GM06990 (cell line): ENCODE data around the gene CACFD1.

Source experiments
- DNase-seq: peaks from one replicate; pipeline ENCODE4 v3.0.0-alpha.2; 2011; ENCODE audit not compliant: insufficient read length; ENCODE audit errors: extremely low read depth
- H3K27me3 ChIP-seq: replicated peaks from 2 replicates; pipeline ENCODE4 v1.6.0; 2011; ENCODE audit warnings: low read length; ENCODE audit not compliant: control insufficient read depth, insufficient read depth
- H3K36me3 ChIP-seq: 2 replicates; pipeline ENCODE4 v1.5.1; 2011; ENCODE audit warnings: low read length; ENCODE audit not compliant: control insufficient read depth, insufficient read depth
- H3K4me3 ChIP-seq: replicated peaks from 2 replicates; pipeline ENCODE4 v1.5.1; 2011; ENCODE audit warnings: low read depth, mild to moderate bottlenecking, control low read depth, low read length
- CTCF ChIP-seq: IDR thresholded peaks from 2 replicates; pipeline ENCODE4 v1.5.1; 2011; ENCODE audit warnings: low read length, control low read depth, mild to moderate bottlenecking, inconsistent platforms; ENCODE audit not compliant: insufficient read depth, poor library complexity, severe bottlenecking

The CACFD1 gene

GRCh38 chr9:133502112-133502511, 42.3 kb downstream of the CACFD1 start:
- H3K36me3 ChIP-seq: no peaks in the 10 kb centered on the region
- H3K27me3 ChIP-seq: peaks cover 2% of the 10 kb centered on the region; the same call in 1 of the 2 replicates
- no peak for TF ChIP-seq CTCF
- DNase-seq: no peak
- no peak overlapping the region for H3K4me3 ChIP-seq

DNA sequence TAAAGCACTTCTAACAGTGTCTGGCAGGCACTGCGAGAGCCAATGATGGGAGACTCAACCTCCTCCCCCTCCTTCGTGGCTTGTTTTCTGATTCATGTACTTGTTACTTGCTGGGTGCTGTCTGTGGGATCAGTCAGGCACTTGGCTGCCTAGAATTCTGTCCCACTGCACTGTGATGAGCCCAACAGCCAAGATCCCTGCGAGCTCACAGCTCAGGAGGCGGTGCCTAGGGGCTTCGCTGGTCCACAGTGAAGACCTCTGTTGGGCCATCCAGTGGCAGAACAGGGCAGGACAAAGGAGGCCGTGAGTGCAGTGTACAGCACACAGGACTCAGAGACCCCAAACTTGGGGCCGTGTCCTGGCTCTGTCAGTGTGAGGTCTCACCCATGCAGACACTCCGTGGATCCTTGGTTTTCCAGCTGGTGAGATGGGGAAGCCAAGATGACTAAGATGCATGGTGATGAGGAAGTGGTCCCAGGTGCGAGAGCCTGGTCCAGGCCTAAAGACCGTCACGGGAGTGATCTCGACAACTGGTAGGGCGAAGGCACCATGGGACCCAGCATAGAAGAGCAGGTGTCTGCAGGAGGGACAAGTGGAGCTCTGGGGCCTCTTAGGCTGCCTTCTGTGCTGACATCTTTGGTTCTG, 45.5 kb downstream of the CACFD1 start:
- H3K4me3 ChIP-seq: no peak overlapping the region
- DNase-seq: no peak
- no peak for TF ChIP-seq CTCF
- H3K27me3 ChIP-seq: peaks cover 4% of the 10 kb centered on the region; the same call in 1 of the 2 replicates
- H3K36me3 ChIP-seq: no peaks in the 10 kb centered on the region

DNA sequence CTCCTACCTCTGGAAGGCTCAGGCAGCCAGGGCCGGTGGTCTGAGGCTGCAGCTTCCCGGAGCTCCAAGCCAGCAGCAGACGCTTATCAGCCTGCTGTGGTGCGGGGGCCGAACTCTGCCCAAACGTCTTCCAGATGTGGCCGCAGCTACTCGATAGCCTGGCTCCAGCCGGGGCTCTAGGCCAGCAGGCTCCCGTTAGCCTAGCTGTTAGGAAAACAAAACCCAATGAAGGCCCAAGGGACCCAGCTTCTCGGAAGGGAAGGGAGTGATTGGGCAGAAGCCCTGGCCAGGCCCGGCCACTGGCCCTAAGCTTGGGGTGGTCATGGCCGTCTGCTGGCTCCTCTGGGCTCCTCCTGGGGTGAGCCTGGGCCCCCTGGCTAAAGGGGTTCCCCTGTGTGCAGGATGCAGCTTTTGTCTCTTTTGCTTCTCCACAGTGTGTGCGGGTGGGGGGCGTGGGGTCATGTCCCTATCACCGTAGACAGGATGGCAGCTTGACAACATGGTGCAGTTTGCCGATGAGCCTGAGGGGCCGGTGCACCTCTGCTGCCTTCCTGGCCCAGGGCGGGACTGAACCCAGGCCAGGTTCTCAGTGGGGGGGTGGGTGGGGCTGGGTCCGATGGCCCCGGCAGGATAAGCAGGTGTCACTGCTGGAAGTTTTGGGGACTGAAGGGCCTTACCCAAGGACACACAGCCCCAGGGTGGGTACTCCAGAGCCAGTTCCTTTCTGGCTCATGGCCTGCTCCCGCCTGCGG, 46.3 kb downstream of the CACFD1 start:
- no peaks in the 10 kb centered on the region for H3K36me3 ChIP-seq
- DNase-seq: no peak

DNA sequence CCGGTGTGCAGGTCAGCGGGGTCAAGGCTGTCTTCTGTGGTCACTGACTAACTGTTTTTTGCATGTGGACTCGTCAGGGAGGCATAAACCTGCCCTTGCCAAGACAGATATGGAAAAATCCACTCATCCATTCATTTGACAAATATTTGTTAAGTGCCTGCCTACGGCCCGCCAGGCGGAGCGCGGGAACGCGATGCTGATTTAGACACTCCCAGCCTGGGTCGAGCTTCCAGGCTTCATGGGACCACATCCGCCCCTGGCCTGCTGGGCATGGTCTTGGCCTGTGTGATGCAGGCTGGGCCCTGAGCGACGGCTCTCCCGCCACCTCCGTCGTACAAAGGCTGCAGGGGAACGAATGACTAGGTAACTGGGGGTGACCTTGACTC, 46.9 kb downstream of the CACFD1 start:
- Histone ChIP-seq H3K27me3 (peaks cover 4% of the 10 kb centered on the region; the same call in 1 of the 2 replicates), H3K36me3 (no peaks in the 10 kb centered on the region), H3K4me3 (no peak overlapping the region)
- no peak for DNase-seq
- TF ChIP-seq CTCF: no peak

More for the DNA sequence above, 46.3 kb downstream of the CACFD1 start:
- H3K4me3 ChIP-seq: no peak overlapping the region
- no peak for TF ChIP-seq CTCF
- H3K27me3 ChIP-seq: peaks cover 4% of the 10 kb centered on the region; the same call in 1 of the 2 replicates

DNA sequence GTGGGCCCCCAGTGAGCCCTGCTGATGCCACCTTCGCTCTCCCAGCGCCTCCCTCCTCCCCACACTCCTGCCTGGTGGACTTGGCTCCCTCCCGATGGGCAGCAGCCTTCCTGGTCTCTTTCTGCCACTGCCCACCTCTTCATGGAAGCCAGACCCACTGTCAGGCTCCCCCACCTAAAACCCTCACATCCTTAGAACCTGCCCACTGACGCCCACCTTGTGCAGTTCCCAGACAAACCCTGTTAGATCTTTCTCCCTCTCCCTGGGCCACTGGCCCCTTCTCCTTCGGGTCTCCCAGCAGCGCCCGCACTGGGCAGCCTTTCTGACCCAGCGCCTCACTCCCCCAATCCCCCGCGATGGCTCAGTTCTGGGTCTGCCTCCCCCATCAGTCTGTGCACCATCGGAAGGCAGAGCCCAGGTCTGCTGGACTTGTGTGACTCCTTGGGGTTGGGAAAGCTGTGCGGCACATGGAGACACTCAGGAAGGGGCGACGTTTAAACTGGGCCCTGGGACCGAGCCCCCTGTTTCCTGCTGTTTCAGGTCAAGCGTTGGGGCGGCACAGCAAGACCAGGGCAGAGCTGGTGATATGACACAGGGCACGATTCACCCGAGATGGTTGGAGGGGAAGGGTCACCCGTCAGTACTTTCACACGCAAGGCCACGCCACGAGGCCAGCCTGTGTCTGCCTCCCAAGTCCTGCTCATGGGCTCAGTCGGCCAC, 47.6 kb downstream of the CACFD1 start:
- no peak overlapping the region for H3K4me3 ChIP-seq
- no peak for TF ChIP-seq CTCF
- no peak for DNase-seq
- no peaks in the 10 kb centered on the region for H3K36me3 ChIP-seq
- peaks cover 4% of the 10 kb centered on the region; the same call in 1 of the 2 replicates for H3K27me3 ChIP-seq
